Hepatocyte (in vitro differentiated cells): ENCODE data around the gene TSPAN16. TPM values are rescaled to one million over a fixed set of nuclear protein-coding genes. Genes with fewer than 3 reads are reported as not detected.
A peak's percentile ranks its signal among the peaks of the same experiment; 100 is the strongest.

ENCODE experiments used
- DNase-seq: peaks from one replicate; pipeline ENCODE4 v3.0.0-alpha.2; 2016; ENCODE audit warnings: low spot score
- H2AFZ ChIP-seq: fragments of 200-600 bp; sonication (generic); 2 replicates; pipeline ENCODE4 v1.6.0; 2016; ENCODE audit warnings: antibody characterized with exemption, mild to moderate bottlenecking
- H3K27ac ChIP-seq: fragments of 200-600 bp; sonication (generic); 2 replicates; pipeline ENCODE4 v1.5.1; 2016; ENCODE audit warnings: mild to moderate bottlenecking
- H3K27me3 ChIP-seq: fragments of 200-600 bp; sonication (generic); 2 replicates; pipeline ENCODE4 v1.6.1; 2016
- H3K36me3 ChIP-seq: fragments of 200-600 bp; sonication (generic); replicated peaks from 2 replicates; pipeline ENCODE4 v1.5.1; 2016; ENCODE audit warnings: low read depth; ENCODE audit not compliant: insufficient read depth
- H3K4me1 ChIP-seq: fragments of 200-600 bp; sonication (generic); 2 replicates; pipeline ENCODE4 v1.5.1; 2016; ENCODE audit warnings: mild to moderate bottlenecking, moderate library complexity; ENCODE audit not compliant: insufficient read depth
- H3K4me2 ChIP-seq: fragments of 200-600 bp; sonication (generic); 2 replicates; pipeline ENCODE4 v1.6.0; 2016
- H3K4me3 ChIP-seq: fragments of 200-600 bp; sonication (generic); 2 replicates; pipeline ENCODE4 v1.5.1; 2016; ENCODE audit warnings: mild to moderate bottlenecking
- H3K79me2 ChIP-seq: fragments of 200-600 bp; sonication (generic); 2 replicates; pipeline ENCODE4 v1.6.0; 2017; ENCODE audit warnings: mild to moderate bottlenecking
- H3K9me2 ChIP-seq: fragments of 200-600 bp; sonication (generic); replicated peaks from 2 replicates; pipeline ENCODE4 v1.6.0; 2017; ENCODE audit warnings: mild to moderate bottlenecking; ENCODE audit not compliant: insufficient read depth
- H3K9me3 ChIP-seq: fragments of 200-600 bp; sonication (generic); 2 replicates; pipeline ENCODE4 v1.5.1; 2016; ENCODE audit warnings: low read depth, mild to moderate bottlenecking
- H4K20me1 ChIP-seq: fragments of 200-600 bp; sonication (generic); 2 replicates; pipeline ENCODE4 v1.6.0; 2016; ENCODE audit warnings: mild to moderate bottlenecking; ENCODE audit not compliant: insufficient read depth, poor library complexity, severe bottlenecking
- EZH2 ChIP-seq: fragments of 200-600 bp; sonication (generic); IDR thresholded peaks from 2 replicates; pipeline ENCODE4 v1.6.1; 2016; ENCODE audit warnings: antibody characterized with exemption, mild to moderate bottlenecking, borderline replicate concordance
- EZH2phosphoT487 ChIP-seq: fragments of 200-600 bp; sonication (generic); IDR thresholded peaks from one replicate; pipeline ENCODE4 v1.6.1; 2018; ENCODE audit warnings: antibody characterized with exemption, mild to moderate bottlenecking, low read depth, moderate library complexity; ENCODE audit not compliant: unreplicated experiment, severe bottlenecking
- WGBS: methylation state at CpG from one replicate; pipeline ENCODE4 v1.1.6; 2016; ENCODE audit warnings: low lambda C conversion rate; ENCODE audit errors: missing lambda C conversion rate; 5-methylcytosine and 5-hydroxymethylcytosine counted together
- polyA plus RNA-seq: library from polyadenylated mRNA; unstranded; fragments of >200 nt; fragmentation: Nextera tagmentation; extraction: Ambion mirVana; gene quantifications from 2 replicates; pipeline ENCODE4 v1.2.1, GENCODE V29; 2016
- total RNA-seq: library from RNA; depleted of rRNA; stranded (reverse); fragments of >200 nt; gene quantifications from 2 replicates; pipeline ENCODE4 v1.2.3, GENCODE V29; 2014
- TF ChIP-seq, protein P1 (sequence below): fragments of 200-600 bp; sonication (generic); IDR thresholded peaks from 2 replicates; pipeline ENCODE4 v1.5.1; 2016; ENCODE audit warnings: antibody characterized with exemption, mild to moderate bottlenecking; ENCODE audit not compliant: poor library complexity

TSPAN16 gene
- total and polyA plus RNA-seq, 2 experiments from 2014 or later = not detected

DNA sequence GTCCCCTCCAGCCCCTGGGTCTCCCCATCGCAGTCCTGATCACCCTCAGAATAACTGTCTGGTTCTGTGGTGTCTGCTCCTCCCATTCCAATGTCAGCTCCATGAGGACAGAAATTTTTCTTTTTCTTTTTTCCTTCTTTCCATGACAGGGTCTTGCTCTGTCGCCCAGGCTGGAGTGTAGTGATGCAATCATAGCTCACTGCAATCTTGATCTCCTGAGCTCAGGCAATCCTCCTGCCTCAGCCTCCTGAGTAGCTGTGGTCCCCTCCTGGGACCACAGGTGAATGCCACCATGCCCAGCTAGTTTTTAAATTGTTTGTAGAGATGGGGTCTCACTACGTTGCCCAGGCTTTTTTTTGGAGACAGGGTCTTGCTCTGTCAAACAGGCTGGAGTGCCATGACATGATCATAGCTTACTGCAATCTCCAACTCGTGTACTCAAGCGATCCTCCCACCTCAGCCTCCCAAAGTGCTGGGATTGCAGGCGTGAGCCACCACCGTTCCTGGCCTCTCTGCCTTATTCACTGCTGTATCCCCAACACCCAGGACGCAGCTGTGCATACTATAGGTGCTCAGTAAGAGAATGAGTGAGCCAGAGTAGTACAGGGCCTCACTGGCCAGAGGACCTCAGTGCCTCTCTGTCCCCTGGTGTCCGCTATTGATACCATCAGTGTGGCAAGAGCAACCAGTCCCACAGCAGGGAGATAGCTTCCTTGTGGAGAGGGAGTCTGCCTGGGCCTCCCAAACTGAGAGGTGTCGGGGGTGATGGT is 28.5 kb upstream of the TSPAN16 start:
- no peak overlapping the region for H3K27ac ChIP-seq
- no peak overlapping the region for H2AFZ ChIP-seq
- no peaks in the 10 kb centered on the region for H3K27me3 ChIP-seq
- H3K4me2 ChIP-seq = no peak overlapping the region
- no peak overlapping the region for H3K4me3 ChIP-seq
- no peaks in the 10 kb centered on the region for H3K9me3 ChIP-seq
- H3K9me2 ChIP-seq = no peaks in the 10 kb centered on the region
- WGBS = 91% methylated on average over 10 of the region's 10 CpGs
- no peaks in the 10 kb centered on the region for H4K20me1 ChIP-seq
- no peaks in the 10 kb centered on the region for H3K36me3 ChIP-seq
- H3K79me2 ChIP-seq = peaks cover 6% of the 10 kb centered on the region
- no peak for DNase-seq
- H3K4me1 ChIP-seq = peaks cover 24% of the 10 kb centered on the region
- TF ChIP-seq EZH2phosphoT487 (no peak), EZH2 (no peak)
- TF ChIP-seq, protein P1, sequence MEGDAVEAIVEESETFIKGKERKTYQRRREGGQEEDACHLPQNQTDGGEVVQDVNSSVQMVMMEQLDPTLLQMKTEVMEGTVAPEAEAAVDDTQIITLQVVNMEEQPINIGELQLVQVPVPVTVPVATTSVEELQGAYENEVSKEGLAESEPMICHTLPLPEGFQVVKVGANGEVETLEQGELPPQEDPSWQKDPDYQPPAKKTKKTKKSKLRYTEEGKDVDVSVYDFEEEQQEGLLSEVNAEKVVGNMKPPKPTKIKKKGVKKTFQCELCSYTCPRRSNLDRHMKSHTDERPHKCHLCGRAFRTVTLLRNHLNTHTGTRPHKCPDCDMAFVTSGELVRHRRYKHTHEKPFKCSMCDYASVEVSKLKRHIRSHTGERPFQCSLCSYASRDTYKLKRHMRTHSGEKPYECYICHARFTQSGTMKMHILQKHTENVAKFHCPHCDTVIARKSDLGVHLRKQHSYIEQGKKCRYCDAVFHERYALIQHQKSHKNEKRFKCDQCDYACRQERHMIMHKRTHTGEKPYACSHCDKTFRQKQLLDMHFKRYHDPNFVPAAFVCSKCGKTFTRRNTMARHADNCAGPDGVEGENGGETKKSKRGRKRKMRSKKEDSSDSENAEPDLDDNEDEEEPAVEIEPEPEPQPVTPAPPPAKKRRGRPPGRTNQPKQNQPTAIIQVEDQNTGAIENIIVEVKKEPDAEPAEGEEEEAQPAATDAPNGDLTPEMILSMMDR = no peak

DNA sequence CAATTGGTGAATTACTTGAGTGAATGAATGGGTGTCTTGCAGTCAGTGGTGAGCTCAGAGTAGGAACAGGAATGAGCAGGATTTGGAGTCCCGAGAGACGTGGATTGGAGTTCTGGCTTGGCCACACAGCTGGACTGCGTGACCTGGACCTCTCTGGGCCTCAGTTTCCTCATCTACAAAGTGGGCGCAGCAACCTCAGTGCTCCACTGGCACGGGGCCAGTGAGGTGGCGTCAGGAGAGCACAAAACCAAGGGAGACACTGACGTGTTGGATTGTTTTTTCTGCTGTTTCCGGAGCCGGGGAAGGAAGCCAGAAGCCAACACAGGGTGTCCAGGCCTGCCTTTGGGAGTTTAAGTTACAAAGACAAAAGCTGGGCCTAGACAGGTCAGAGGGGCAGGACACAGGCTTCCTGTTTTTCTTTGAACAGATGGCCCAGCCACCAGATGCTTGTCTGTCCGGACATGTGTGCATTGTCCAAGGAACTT is 27.1 kb upstream of the TSPAN16 start:
- no peaks in the 10 kb centered on the region for H3K9me2 ChIP-seq
- H3K4me2 ChIP-seq = no peak overlapping the region
- H3K27ac ChIP-seq = peak overlapping the region; percentile 30
- no peaks in the 10 kb centered on the region for H3K9me3 ChIP-seq
- no peak overlapping the region for H2AFZ ChIP-seq
- no peaks in the 10 kb centered on the region for H3K79me2 ChIP-seq
- TF ChIP-seq EZH2 = no peak
- no peak for TF ChIP-seq EZH2phosphoT487
- TF ChIP-seq, protein P1 = no peak
- H3K4me3 ChIP-seq = no peak overlapping the region
- 82% methylated on average over 10 of the region's 10 CpGs for WGBS
- H3K4me1 ChIP-seq = peaks cover 16% of the 10 kb centered on the region
- H4K20me1 ChIP-seq = no peaks in the 10 kb centered on the region
- DNase-seq = no peak
- no peaks in the 10 kb centered on the region for H3K36me3 ChIP-seq
- H3K27me3 ChIP-seq = no peaks in the 10 kb centered on the region

DNA sequence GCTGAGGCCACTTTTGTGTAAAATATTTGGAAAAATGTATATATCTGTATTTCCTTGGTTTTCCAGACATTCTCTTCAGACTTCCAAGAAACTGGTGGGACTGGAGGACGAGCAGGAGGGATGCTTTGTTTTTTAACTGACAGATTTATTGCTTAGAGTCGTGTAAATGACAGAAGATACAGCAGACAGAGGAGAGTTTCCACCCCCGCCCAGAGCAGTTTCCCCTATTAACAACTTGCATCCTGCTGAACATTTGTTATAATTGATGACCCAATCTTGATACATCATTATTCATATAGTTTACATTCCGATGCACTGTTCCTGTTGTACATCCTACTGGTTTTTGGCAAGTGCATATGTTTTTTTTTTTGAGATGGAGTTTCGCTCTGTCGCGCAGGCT is 26.6 kb upstream of the TSPAN16 start:
- Histone ChIP-seq H3K4me3 (no peak overlapping the region), H3K9me3 (no peaks in the 10 kb centered on the region), H2AFZ (no peak overlapping the region), H3K4me1 (peaks cover 16% of the 10 kb centered on the region), H3K27ac (peak overlapping the region; percentile 30), H3K4me2 (no peak overlapping the region), H3K9me2 (no peaks in the 10 kb centered on the region), H3K27me3 (no peaks in the 10 kb centered on the region), H3K36me3 (no peaks in the 10 kb centered on the region), H4K20me1 (no peaks in the 10 kb centered on the region), H3K79me2 (no peaks in the 10 kb centered on the region)
- TF ChIP-seq EZH2 = no peak
- TF ChIP-seq, protein P1 = no peak
- TF ChIP-seq EZH2phosphoT487 = no peak
- DNase-seq = no peak
- WGBS = 67% methylated on average over 7 of the region's 7 CpGs
